HepG2 (cell line): ENCODE data around the gene B3GNT9. TPM values are rescaled to one million over a fixed set of nuclear protein-coding genes. Genes with fewer than 3 reads are reported as not detected.
A peak's percentile ranks its signal among the peaks of the same experiment; 100 is the strongest.

ENCODE experiments used
- BCL6 ChIP-seq: IDR thresholded peaks from 2 replicates; pipeline ENCODE4 v1.6.1; 2016; ENCODE audit warnings: missing genetic modification reagents, missing compliant biosample characterization
- EED ChIP-seq: sonication (generic); formaldehyde crosslinking; IDR thresholded peaks from 2 replicates; pipeline ENCODE4 v1.5.0; 2020; ENCODE audit warnings: mild to moderate bottlenecking, missing genetic modification reagents
- HNF4G ChIP-seq, 2 experiments: sonication (generic) in 1 of 2; formaldehyde crosslinking in 1 of 2; IDR thresholded peaks; 2 replicates each; pipeline versions ENCODE4 v1.4.0 to v1.6.1; 2011 to 2020; ENCODE audit warnings: borderline replicate concordance in 2 of 2, low read depth in 2 of 2, mild to moderate bottlenecking in 2 of 2, low read length in 1 of 2, missing genetic modification reagents in 1 of 2, moderate library complexity in 1 of 2
- MAFK ChIP-seq, 2 experiments: IDR thresholded peaks in 1 of 2; conservative IDR thresholded peaks in 1 of 2; 2 replicates each; pipeline ENCODE4 v1.6.1; 2011; ENCODE audit warnings: improper control_type of control experiment in 2 of 2, low read length in 2 of 2
- MED13 ChIP-seq: sonication (generic); formaldehyde crosslinking; IDR thresholded peaks from 2 replicates; pipeline ENCODE4 v1.5.0; 2020; ENCODE audit warnings: missing genetic modification reagents
- NBN ChIP-seq: fragments of 450-650 bp; conservative IDR thresholded peaks from 2 replicates; pipeline ENCODE4 v1.6.1; 2017
- NFIB ChIP-seq: sonication (generic); formaldehyde crosslinking; IDR thresholded peaks from 2 replicates; pipeline ENCODE4 v1.9.0; 2021; ENCODE audit warnings: missing genetic modification reagents, mild to moderate bottlenecking, borderline replicate concordance
- PAWR ChIP-seq: sonication (generic); formaldehyde crosslinking; IDR thresholded peaks from 2 replicates; pipeline ENCODE4 v1.4.0; 2020; ENCODE audit warnings: missing genetic modification reagents, mild to moderate bottlenecking, borderline replicate concordance
- PRDM4 ChIP-seq: sonication (generic); formaldehyde crosslinking; IDR thresholded peaks from 2 replicates; pipeline ENCODE4 v1.9.0; 2021; ENCODE audit warnings: missing genetic modification reagents, borderline replicate concordance
- RFX5 ChIP-seq: IDR thresholded peaks from 2 replicates; pipeline ENCODE4 v1.6.1; 2011; ENCODE audit warnings: low read depth, low read length, improper control_type of control experiment
- SRSF9 ChIP-seq: fragments of 200-400 bp; formaldehyde crosslinking; IDR thresholded peaks from 2 replicates; pipeline ENCODE4 v1.6.1; 2018; ENCODE audit warnings: borderline replicate concordance, mild to moderate bottlenecking, low read depth, low read length; ENCODE audit not compliant: insufficient read depth, poor library complexity, severe bottlenecking
- TBX3 ChIP-seq: fragments of 450-650 bp; IDR thresholded peaks from 2 replicates; pipeline ENCODE4 v1.6.1; 2017; ENCODE audit warnings: antibody characterized with exemption, mild to moderate bottlenecking, inconsistent platforms, borderline replicate concordance
- TCF12 ChIP-seq, 2 experiments: fragments of 450-650 bp in 1 of 2; sonication (generic) in 1 of 2; formaldehyde crosslinking in 1 of 2; IDR thresholded peaks; 2 replicates each; pipeline versions ENCODE4 v1.6.1 to v1.8.0; 2017 to 2022; ENCODE audit warnings: antibody characterized with exemption in 1 of 2, mild to moderate bottlenecking in 1 of 2, missing genetic modification reagents in 1 of 2, moderate library complexity in 1 of 2
- TCF7L2 ChIP-seq: IDR thresholded peaks from 2 replicates; pipeline ENCODE4 v1.6.1; 2011; ENCODE audit warnings: mild to moderate bottlenecking, low read depth, low read length, moderate library complexity
- THYN1 ChIP-seq: sonication (generic); formaldehyde crosslinking; IDR thresholded peaks from 2 replicates; pipeline ENCODE4 v1.8.1; 2023; ENCODE audit warnings: low read depth, mild to moderate bottlenecking, moderate library complexity, missing genetic modification reagents, borderline replicate concordance
- ZNF678 ChIP-seq: sonication (generic); formaldehyde crosslinking; IDR thresholded peaks from 2 replicates; pipeline ENCODE4 v1.4.0; 2020; ENCODE audit warnings: mild to moderate bottlenecking, missing genetic modification reagents
- ZNF75D ChIP-seq: sonication (generic); formaldehyde crosslinking; IDR thresholded peaks from 2 replicates; pipeline ENCODE4 v1.8.1; 2023; ENCODE audit warnings: missing genetic modification reagents, mild to moderate bottlenecking, borderline replicate concordance
- ZNF770 ChIP-seq: sonication (generic); formaldehyde crosslinking; IDR thresholded peaks from 2 replicates; pipeline ENCODE4 v1.5.0; 2020; ENCODE audit warnings: mild to moderate bottlenecking, missing genetic modification reagents
- ZNF781 ChIP-seq: sonication (generic); formaldehyde crosslinking; IDR thresholded peaks from 2 replicates; pipeline ENCODE4 v1.5.1; 2020; ENCODE audit warnings: borderline replicate concordance, mild to moderate bottlenecking, missing genetic modification reagents; ENCODE audit errors: not compliant biosample characterization
- ZNF782 ChIP-seq: sonication (generic); formaldehyde crosslinking; IDR thresholded peaks from 2 replicates; pipeline ENCODE4 v1.4.0; 2020; ENCODE audit warnings: missing genetic modification reagents, mild to moderate bottlenecking, borderline replicate concordance
- polyA plus RNA-seq, 8 experiments: library from polyadenylated mRNA; depleted of rRNA in 3 of 8; stranded (reverse) in 7 of 8; unstranded in 1 of 8; fragments of >200 nt; fragmentation: Illumina TruSeq in 4 of 8; extraction: Trizol in 4 of 8; gene quantifications; 2 replicates each; pipeline versions ENCODE4 v1.2.1 to v1.2.3, GENCODE V29; 2011 to 2016; ENCODE audit warnings: low read depth in 4 of 8, missing spikeins in 1 of 8, mixed read lengths in 1 of 8; ENCODE audit not compliant: insufficient read depth in 1 of 8
- total RNA-seq, 5 experiments: library from RNA; depleted of rRNA; stranded (reverse); fragments of >200 nt; fragmentation: Illumina TruSeq; extraction: Trizol; gene quantifications; 2 replicates each; pipeline ENCODE4 v1.2.3, GENCODE V29; 2016; ENCODE audit warnings: low read depth in 1 of 5
- TF ChIP-seq, protein P1 (sequence below): sonication (generic); formaldehyde crosslinking; IDR thresholded peaks from 2 replicates; pipeline ENCODE4 v1.4.0; 2020; ENCODE audit warnings: missing genetic modification reagents, borderline replicate concordance

B3GNT9 gene
- total and polyA plus RNA-seq, 2 of the 13 experiments (the other 11 are each of a cell fraction or from before 2014, with no cell fraction given), result 1.5 to 3.1 TPM

DNA sequence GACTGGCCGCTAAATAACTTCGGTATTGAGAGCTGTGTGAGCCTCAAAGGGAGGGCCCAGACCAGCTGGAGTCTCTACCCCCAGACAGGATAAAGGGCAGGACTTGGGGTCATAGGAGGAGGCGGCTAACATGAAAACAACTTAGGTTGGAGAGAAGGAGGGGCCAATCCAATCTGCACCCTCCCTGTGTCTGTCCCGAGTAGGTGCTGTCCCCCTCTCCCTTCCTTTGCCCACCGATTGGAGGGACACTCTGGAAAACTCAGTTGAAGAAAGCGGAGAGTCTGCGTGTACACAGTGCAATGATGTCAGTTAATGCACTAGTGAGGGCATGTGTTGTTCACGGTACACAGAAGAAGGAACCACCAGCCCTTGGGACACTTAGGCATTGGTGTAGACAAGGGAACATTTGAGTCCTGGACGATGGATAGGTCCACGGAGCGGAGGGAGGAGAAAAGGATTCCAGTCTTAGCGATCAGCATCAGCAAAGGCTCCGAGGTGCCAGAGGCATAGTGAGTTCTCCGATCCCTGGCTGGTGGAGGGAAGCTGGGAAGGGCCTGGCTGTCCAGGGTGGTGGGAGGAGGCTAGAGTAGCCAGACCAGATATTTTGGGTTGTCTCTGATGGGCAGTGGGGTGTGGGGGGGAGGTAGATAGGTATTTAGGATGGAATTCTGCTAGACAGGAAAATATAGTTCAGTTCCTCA, 20.3 kb upstream of the B3GNT9 start (continued):
- no peak for TF ChIP-seq ZNF770 (CRISPR knock-in tag)
- no peak for TF ChIP-seq PAWR (CRISPR knock-in tag)
- no peak for TF ChIP-seq ZNF75D (CRISPR knock-in tag)
- 0 out of 2 replicates have a peak, but pooled peaks have one; percentile 14 for TF ChIP-seq NFIB
- no peak for TF ChIP-seq TBX3
- TF ChIP-seq BCL6 (CRISPR knock-in tag), result no peak
- TF ChIP-seq SRSF9, result no peak
- no peak for TF ChIP-seq ZNF781 (CRISPR knock-in tag)
- no peak for TF ChIP-seq RFX5
- TF ChIP-seq MAFK (conservative IDR thresholded peaks at IDR 0.05 in 1 of 2, IDR thresholded peaks at IDR 0.05 in 1 of 2; ENCODE audit: low read length in 2 of 2), result no peak
- no peak for TF ChIP-seq TCF12 (IDR thresholded peaks at IDR 0.05)
- no peak for TF ChIP-seq TCF12 (CRISPR knock-in tag; IDR thresholded peaks at IDR 0.05)
- TF ChIP-seq, protein P1, sequence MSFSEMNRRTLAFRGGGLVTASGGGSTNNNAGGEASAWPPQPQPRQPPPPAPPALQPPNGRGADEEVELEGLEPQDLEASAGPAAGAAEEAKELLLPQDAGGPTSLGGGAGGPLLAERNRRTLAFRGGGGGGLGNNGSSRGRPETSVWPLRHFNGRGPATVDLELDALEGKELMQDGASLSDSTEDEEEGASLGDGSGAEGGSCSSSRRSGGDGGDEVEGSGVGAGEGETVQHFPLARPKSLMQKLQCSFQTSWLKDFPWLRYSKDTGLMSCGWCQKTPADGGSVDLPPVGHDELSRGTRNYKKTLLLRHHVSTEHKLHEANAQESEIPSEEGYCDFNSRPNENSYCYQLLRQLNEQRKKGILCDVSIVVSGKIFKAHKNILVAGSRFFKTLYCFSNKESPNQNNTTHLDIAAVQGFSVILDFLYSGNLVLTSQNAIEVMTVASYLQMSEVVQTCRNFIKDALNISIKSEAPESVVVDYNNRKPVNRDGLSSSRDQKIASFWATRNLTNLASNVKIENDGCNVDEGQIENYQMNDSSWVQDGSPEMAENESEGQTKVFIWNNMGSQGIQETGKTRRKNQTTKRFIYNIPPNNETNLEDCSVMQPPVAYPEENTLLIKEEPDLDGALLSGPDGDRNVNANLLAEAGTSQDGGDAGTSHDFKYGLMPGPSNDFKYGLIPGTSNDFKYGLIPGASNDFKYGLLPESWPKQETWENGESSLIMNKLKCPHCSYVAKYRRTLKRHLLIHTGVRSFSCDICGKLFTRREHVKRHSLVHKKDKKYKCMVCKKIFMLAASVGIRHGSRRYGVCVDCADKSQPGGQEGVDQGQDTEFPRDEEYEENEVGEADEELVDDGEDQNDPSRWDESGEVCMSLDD (CRISPR knock-in tag), result no peak
- no peak for TF ChIP-seq THYN1
- 0 out of 2 replicates have a peak, but pooled peaks have one; percentile 46 for TF ChIP-seq EED (CRISPR knock-in tag)
- TF ChIP-seq TCF7L2, result no peak
- TF ChIP-seq HNF4G (IDR thresholded peaks at IDR 0.05; ENCODE audit: borderline replicate concordance, low read depth, low read length), result no peak
- TF ChIP-seq HNF4G (CRISPR knock-in tag; IDR thresholded peaks at IDR 0.05; ENCODE audit: borderline replicate concordance, low read depth), result 0 out of 2 replicates have a peak, but pooled peaks have one; percentile 14
- TF ChIP-seq PRDM4, result no peak
- TF ChIP-seq MED13 (CRISPR knock-in tag), result no peak
- TF ChIP-seq ZNF678 (CRISPR knock-in tag), result peak; percentile 62; the same call in 1 of the 2 replicates
- no peak for TF ChIP-seq NBN
- TF ChIP-seq ZNF782, result no peak
